ENCODE measurements around the gene IRS1. TPM values are rescaled to one million over a fixed set of nuclear protein-coding genes. Genes with fewer than 3 reads are reported as not detected.
"Not testable (repeated sequence)": the region's sequence is repeated elsewhere in the genome, so short reads cannot be mapped to it uniquely, and the experiment has no call there.

IRS1 gene
- total and polyA plus RNA-seq, 4 donors: 12.4 to 19.0 (median 14.8) TPM

DNA sequence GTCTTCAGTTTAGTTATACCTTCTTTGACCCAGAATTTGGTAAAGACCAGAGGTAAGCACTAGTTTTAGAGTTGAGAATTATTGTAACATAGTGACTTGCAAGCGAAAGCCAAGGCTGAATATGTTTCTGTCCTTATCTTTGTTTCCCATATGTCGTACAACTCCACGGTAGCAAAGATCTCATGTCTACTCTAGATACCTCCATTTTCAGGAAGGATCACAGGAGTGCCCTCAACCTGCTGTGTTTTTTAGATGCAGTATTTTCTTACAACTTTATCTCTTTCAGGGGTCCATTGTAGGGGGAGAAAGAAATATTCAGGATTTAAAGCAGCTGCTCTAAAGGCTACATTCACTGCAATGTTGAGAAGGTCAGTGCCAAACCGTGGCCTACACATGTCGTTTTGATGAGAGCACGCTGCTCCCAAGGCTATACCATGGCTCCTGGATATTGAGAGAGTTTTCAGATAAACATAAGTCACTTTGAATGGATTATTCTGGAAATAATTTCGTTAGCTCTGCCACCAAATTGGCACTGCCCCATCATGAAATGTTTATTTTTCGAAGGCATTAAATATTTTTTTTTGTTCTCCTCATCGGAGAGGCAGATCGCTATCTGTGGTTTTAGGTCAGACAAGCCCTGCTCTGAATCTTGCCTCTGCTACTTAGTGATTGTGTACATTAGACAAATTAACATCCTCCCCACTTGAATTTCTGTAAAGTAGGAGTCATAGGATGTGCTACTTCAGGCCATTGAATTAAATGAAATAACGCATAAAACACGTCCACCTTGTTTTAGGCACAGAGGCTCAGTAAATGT lies 38.4 kb upstream of the IRS1 start:
- peaks cover 11% of the 10 kb centered on the region for H3K4me1 ChIP-seq (ENCODE audit: control insufficient read depth, insufficient read depth, low read length)
- no peaks in the 10 kb centered on the region for H3K36me3 ChIP-seq (ENCODE audit: control insufficient read depth, insufficient read depth, low read length)
- H3K9me3 ChIP-seq (ENCODE audit: control insufficient read depth, insufficient read depth, low read length): peaks cover 3% of the 10 kb centered on the region
- H3K27me3 ChIP-seq (ENCODE audit: control insufficient read depth, insufficient read depth, low read length): no peaks in the 10 kb centered on the region
- no peak overlapping the region for H3K27ac ChIP-seq (ENCODE audit: low read depth, low read length)
- no peak for DNase-seq (ENCODE audit: low read depth in 4 of 6, low spot score in 6 of 6)
- no CpG with 5 or more reads among the region's 12 CpGs for WGBS (ENCODE audit: insufficient coverage)
- no peak overlapping the region for H3K4me3 ChIP-seq (ENCODE audit: low read depth, low read length)

DNA sequence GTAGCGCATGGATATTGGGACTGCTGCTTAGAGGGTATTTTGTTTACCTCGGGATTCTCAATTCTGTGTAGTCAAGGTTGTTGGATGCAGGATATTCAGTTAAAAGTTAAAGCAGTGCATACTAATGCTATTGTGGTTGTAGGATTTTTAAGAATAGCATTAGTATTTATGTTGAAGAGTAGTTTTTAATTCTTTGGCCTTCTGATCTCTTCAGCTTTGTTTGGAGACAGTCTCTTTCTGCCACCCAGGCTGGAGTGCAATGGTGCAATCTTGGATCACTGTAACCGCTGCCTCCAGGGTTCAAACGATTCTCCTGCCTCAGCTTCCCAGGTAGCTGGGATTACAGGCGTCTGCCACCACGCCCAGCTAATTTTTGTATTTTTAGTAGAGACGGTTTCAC lies 37.7 kb upstream of the IRS1 start:
- Histone ChIP-seq H3K9me3 (ENCODE audit: control insufficient read depth, insufficient read depth, low read length) (no peaks in the 10 kb centered on the region), H3K36me3 (ENCODE audit: control insufficient read depth, insufficient read depth, low read length) (no peaks in the 10 kb centered on the region), H3K4me1 (ENCODE audit: control insufficient read depth, insufficient read depth, low read length) (peaks cover 11% of the 10 kb centered on the region), H3K27me3 (ENCODE audit: control insufficient read depth, insufficient read depth, low read length) (no peaks in the 10 kb centered on the region), H3K4me3 (ENCODE audit: low read depth, low read length) (no peak overlapping the region), H3K27ac (ENCODE audit: low read depth, low read length) (no peak overlapping the region)
- WGBS (ENCODE audit: insufficient coverage): 97% methylated on average over 6 of the region's 7 CpGs
- DNase-seq (ENCODE audit: low read depth in 4 of 6, low spot score in 6 of 6): no peak

DNA sequence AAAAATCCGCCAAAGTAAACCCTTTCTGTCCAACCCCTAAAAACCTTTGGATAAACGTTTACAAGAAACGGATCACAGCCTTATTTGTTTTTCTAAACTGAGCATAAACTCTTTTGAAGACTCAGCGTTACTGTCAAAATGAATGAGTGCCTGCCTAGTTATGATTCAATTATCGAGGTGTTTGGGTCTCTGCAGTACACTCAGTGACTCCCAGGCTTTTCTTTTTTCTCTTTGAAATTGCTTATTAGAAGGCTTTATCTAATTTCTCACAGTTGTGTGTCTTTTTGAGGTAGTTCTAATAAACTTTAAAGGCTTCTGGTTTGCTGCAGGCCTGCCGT lies 36.9 kb upstream of the IRS1 start:
- no peak for DNase-seq (ENCODE audit: low read depth in 4 of 6, low spot score in 6 of 6)
- H3K4me3 ChIP-seq (ENCODE audit: low read depth, low read length): peak overlapping the region; percentile 84
- no peaks in the 10 kb centered on the region for H3K36me3 ChIP-seq (ENCODE audit: control insufficient read depth, insufficient read depth, low read length)
- peak overlapping the region; percentile 89 for H3K27ac ChIP-seq (ENCODE audit: low read depth, low read length)
- peaks cover 11% of the 10 kb centered on the region for H3K4me1 ChIP-seq (ENCODE audit: control insufficient read depth, insufficient read depth, low read length)
- WGBS (ENCODE audit: insufficient coverage): 13% methylated on average over 2 of the region's 6 CpGs
- no peaks in the 10 kb centered on the region for H3K9me3 ChIP-seq (ENCODE audit: control insufficient read depth, insufficient read depth, low read length)
- H3K27me3 ChIP-seq (ENCODE audit: control insufficient read depth, insufficient read depth, low read length): no peaks in the 10 kb centered on the region

DNA sequence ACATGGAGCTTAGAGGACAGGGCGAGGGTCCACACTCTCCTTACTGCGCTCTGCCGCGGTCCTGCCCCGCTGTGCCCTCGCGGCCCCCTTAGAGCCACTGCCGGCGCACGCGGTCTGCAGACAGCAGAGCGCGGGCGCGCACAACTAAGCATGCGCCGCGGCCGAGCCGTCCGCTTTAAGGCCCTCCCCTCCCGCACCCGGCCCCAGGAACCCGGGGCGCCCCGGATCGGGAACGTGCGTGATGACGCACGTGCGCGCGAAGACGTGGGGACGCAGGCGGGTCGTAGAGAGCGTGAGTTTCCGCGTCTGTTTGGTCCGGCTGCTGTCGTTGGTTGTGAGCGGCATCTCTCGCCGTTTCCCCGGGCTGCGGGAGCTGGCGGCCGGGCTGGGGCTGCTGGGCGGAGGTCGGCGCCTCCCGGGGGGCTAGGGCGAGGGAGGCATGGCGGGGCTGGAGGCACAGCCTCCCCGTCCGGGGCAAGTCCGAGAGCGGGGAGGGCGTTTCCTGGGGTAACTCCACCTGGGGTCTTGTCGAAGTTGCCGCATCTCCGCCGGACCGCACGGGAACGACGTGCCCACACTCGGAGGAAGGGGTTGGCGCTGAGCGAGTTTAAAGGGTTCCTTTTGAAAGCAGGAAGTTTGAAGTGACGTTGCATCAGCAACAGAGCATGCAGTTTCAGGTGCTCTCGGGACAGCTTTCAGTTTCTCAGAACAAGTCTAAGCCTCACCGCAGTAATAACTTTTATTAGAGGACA lies 36.4 kb upstream of the IRS1 start, which contains the start of gene RHBDD1:
Gene RHBDD1 (plus strand): TSS at position 259 of the 752 bp plus-strand sequence. CDS start 28,640 bp downstream, outside the sequence.
- DNase-seq (ENCODE audit: low read depth in 4 of 6, low spot score in 6 of 6): peak; percentile 84 to 98 (median 92)
- H3K36me3 ChIP-seq (ENCODE audit: control insufficient read depth, insufficient read depth, low read length): no peaks in the 10 kb centered on the region
- peak within 1 kb of the TSS; percentile 84 for H3K4me3 ChIP-seq (ENCODE audit: low read depth, low read length)
- under 1% methylated on average over 74 of the region's 75 CpGs for WGBS (ENCODE audit: insufficient coverage)
- H3K4me1 ChIP-seq (ENCODE audit: control insufficient read depth, insufficient read depth, low read length): peaks cover 11% of the 10 kb centered on the region
- H3K27me3 ChIP-seq (ENCODE audit: control insufficient read depth, insufficient read depth, low read length): no peaks in the 10 kb centered on the region
- H3K27ac ChIP-seq (ENCODE audit: low read depth, low read length): peak within 1 kb of the TSS; percentile 89
- no peaks in the 10 kb centered on the region for H3K9me3 ChIP-seq (ENCODE audit: control insufficient read depth, insufficient read depth, low read length)

DNA sequence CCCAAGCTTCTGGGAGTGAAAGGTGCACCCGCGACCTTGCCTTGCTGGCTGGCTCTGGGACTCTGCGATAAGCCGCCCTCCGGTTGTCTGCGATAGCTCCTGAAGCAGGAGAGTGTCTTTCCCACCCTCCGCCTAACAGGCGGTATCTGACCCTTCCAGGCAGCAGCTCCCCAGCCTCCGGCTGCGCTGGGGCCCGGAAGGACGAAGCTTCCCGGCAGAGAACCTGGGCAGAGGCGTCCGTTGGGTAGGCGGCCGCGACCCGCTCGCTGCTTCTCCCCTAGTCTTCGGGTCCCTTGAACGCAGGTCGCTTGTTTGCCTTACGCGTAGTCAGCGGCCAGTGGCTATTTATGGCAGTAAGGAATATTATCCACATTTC lies 35.8 kb upstream of the IRS1 start:
- WGBS (ENCODE audit: insufficient coverage): 4% methylated on average over 26 of the region's 26 CpGs
- Histone ChIP-seq H3K9me3 (ENCODE audit: control insufficient read depth, insufficient read depth, low read length) (no peaks in the 10 kb centered on the region), H3K36me3 (ENCODE audit: control insufficient read depth, insufficient read depth, low read length) (no peaks in the 10 kb centered on the region), H3K4me1 (ENCODE audit: control insufficient read depth, insufficient read depth, low read length) (peaks cover 11% of the 10 kb centered on the region), H3K4me3 (ENCODE audit: low read depth, low read length) (peak overlapping the region; percentile 84), H3K27ac (ENCODE audit: low read depth, low read length) (peak overlapping the region; percentile 89), H3K27me3 (ENCODE audit: control insufficient read depth, insufficient read depth, low read length) (no peaks in the 10 kb centered on the region)
- DNase-seq (ENCODE audit: low read depth in 4 of 6, low spot score in 6 of 6): no peak

DNA sequence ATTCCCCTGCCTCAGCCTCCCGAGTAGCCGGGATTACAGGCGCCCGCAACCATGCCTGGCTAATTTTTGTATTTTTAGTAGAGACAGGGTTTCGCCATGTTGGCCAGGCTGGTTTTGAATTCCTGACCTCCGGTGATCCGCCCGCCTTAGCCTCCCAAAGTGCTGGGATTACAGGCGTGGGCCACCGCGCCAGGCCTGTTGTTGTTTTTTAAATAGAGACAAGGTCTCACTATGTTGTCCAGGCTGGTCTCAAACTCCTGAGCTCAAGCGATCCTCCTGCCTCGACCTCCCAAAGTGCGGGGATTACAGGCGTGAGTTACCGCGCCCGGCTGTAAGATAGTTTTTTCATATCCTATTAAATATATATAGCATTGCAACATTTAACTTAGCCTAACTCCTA lies 35.3 kb upstream of the IRS1 start:
- WGBS (ENCODE audit: insufficient coverage): 97% methylated on average over 9 of the region's 18 CpGs
- H3K27ac ChIP-seq (ENCODE audit: low read depth, low read length); H3K27me3 ChIP-seq (ENCODE audit: control insufficient read depth, insufficient read depth, low read length); DNase-seq (ENCODE audit: low read depth in 4 of 6, low spot score in 6 of 6); H3K9me3 ChIP-seq (ENCODE audit: control insufficient read depth, insufficient read depth, low read length); H3K36me3 ChIP-seq (ENCODE audit: control insufficient read depth, insufficient read depth, low read length): not testable (repeated sequence)
- peak overlapping the region; percentile 84 for H3K4me3 ChIP-seq (ENCODE audit: low read depth, low read length)
- peaks cover 11% of the 10 kb centered on the region for H3K4me1 ChIP-seq (ENCODE audit: control insufficient read depth, insufficient read depth, low read length)

DNA sequence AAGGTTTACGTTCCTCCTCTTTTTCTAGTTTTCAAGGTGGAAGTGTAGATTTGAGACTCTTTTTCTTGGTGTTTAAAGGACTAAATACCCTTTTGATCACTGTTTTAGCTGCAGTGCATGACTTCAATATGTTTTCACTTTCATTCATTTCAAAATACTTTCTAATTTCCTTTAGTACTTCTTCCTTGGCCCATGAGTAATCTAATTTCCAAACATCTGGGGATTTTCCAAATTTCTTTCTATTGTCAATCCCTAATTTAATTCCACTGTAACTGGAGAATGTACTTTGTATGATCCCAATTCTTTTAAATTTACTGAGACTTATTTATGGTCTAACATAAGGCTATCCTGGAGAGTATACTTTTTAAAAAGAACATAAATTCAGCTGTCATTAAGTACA lies 32.4 kb upstream of the IRS1 start:
- H3K4me3 ChIP-seq (ENCODE audit: low read depth, low read length): no peak overlapping the region
- WGBS (ENCODE audit: insufficient coverage): no CpG with 5 or more reads among the region's 1 CpG
- H3K27me3 ChIP-seq (ENCODE audit: control insufficient read depth, insufficient read depth, low read length): no peaks in the 10 kb centered on the region
- DNase-seq (ENCODE audit: low read depth in 4 of 6, low spot score in 6 of 6): no peak
- peaks cover 11% of the 10 kb centered on the region for H3K4me1 ChIP-seq (ENCODE audit: control insufficient read depth, insufficient read depth, low read length)
- H3K36me3 ChIP-seq (ENCODE audit: control insufficient read depth, insufficient read depth, low read length): no peaks in the 10 kb centered on the region
- H3K9me3 ChIP-seq (ENCODE audit: control insufficient read depth, insufficient read depth, low read length): no peaks in the 10 kb centered on the region
- no peak overlapping the region for H3K27ac ChIP-seq (ENCODE audit: low read depth, low read length)

DNA sequence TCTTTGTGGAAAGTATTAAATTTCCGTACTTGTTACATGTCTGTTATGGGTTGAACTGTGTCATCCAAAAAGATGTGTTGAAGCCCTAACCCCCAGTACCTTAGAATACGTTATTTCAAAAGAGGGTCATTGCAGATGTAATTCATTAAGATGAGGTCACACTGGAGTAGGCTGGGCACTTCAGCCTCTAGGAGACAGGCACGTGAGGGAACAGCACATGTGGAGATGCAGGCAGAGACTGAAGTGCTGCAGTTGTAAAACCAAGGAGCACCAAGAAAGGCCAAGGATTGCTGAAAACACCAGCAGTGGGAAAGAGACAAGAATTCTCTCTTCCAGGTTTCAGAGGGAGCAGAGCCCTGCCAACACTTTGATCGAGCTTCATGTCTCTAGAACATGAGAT lies 31.6 kb upstream of the IRS1 start:
- H3K4me1 ChIP-seq (ENCODE audit: control insufficient read depth, insufficient read depth, low read length): peaks cover 11% of the 10 kb centered on the region
- no peaks in the 10 kb centered on the region for H3K36me3 ChIP-seq (ENCODE audit: control insufficient read depth, insufficient read depth, low read length)
- WGBS (ENCODE audit: insufficient coverage): 80% methylated on average over 2 of the region's 4 CpGs
- H3K27ac ChIP-seq (ENCODE audit: low read depth, low read length): no peak overlapping the region
- no peak overlapping the region for H3K4me3 ChIP-seq (ENCODE audit: low read depth, low read length)
- DNase-seq (ENCODE audit: low read depth in 4 of 6, low spot score in 6 of 6): no peak
- no peaks in the 10 kb centered on the region for H3K27me3 ChIP-seq (ENCODE audit: control insufficient read depth, insufficient read depth, low read length)
- H3K9me3 ChIP-seq (ENCODE audit: control insufficient read depth, insufficient read depth, low read length): no peaks in the 10 kb centered on the region

DNA sequence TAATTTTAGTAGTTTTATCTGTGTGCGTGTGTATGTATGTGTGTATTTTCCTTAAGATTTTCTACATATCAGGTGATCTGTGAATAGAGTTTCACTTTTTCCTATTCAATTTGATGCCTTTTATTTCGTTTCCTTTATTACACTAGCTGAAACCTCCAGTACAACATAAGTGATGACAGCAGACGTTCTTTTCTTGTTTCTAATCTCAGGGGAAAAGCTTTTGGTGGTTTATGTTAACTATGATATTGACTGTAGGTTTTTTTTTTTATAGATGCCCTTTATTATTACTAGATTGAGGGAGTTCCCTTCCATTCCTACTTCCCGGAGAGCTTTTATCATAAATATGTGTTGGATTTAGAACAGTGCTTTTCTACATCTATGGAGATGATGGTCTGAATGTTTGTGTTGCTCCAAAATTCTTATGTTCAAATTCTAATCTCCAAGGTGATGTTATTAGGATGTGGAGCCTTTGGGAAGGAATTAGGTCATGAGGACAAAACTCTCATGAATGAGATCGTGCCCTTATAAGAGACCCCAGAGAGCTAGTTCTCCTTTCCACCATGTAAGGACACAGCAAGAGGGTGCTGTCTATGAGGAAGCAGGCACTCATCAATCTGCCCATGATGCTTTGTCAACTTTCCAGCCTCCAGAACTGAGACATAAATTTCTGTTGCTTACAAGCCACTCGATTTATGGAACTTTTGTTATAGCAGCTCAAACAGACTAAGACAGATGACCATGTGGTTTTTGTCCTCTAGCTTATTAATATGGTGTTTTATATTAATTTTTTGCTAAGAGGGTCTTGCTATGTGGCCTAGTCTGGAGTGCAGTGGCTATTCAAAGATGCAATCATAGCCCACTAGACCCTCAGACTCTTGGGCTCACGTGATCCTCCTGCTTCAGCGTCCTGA lies 30.4 kb upstream of the IRS1 start:
- no peak overlapping the region for H3K27ac ChIP-seq (ENCODE audit: low read depth, low read length)
- peaks cover 4% of the 10 kb centered on the region for H3K4me1 ChIP-seq (ENCODE audit: control insufficient read depth, insufficient read depth, low read length)
- no peak for DNase-seq (ENCODE audit: low read depth in 4 of 6, low spot score in 6 of 6)
- 91% methylated on average over 4 of the region's 8 CpGs for whole genome bisulfite sequencing (ENCODE audit: insufficient coverage)
- H3K4me3 ChIP-seq (ENCODE audit: low read depth, low read length): no peak overlapping the region
- H3K9me3 ChIP-seq (ENCODE audit: control insufficient read depth, insufficient read depth, low read length): no peaks in the 10 kb centered on the region
- no peaks in the 10 kb centered on the region for H3K27me3 ChIP-seq (ENCODE audit: control insufficient read depth, insufficient read depth, low read length)
- no peaks in the 10 kb centered on the region for H3K36me3 ChIP-seq (ENCODE audit: control insufficient read depth, insufficient read depth, low read length)
